ENCODE measurements around the gene SUSD3. TPM values are rescaled to one million over a fixed set of nuclear protein-coding genes. Genes with fewer than 3 reads are reported as not detected.

Gene SUSD3
- total RNA-seq, 1 experiment from 2014 or later = not detected

DNA sequence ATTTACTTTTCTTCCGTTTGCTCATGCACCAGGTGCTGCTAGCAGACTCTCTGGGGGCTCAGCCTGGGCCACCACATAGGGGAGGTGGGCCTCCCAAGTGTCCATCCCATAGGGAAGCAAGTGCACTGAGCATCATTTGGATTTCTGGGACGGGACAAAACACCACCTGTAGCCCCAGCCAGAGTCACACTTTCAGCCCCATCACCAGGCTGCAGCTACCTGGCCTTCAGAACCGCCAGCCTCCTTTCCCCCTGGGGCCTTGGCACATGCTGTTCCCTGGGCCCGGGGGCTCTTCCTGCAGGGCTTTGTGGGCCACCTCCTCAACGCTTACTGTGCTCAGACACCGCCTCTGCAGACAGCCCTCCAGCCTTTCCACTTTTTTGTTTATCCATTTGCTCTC is 19.6 kb upstream of the SUSD3 start:
- Histone ChIP-seq H3K9me3 (ENCODE audit: low read depth, low read length, poor library complexity, severe bottlenecking) (no peaks in the 10 kb centered on the region), H3K4me3 (ENCODE audit: low read depth, low read length, poor library complexity, severe bottlenecking) (no peak overlapping the region), H3K36me3 (ENCODE audit: insufficient read depth, low read length, poor library complexity, severe bottlenecking) (no peaks in the 10 kb centered on the region), H3K27ac (ENCODE audit: low read depth, low read length, poor library complexity, severe bottlenecking) (no peak overlapping the region), H3K27me3 (replicated peaks; ENCODE audit: insufficient read depth, low read depth, low read length, poor library complexity) (no peaks in the 10 kb centered on the region), H3K4me1 (ENCODE audit: insufficient read depth, low read length, poor library complexity, severe bottlenecking) (no peaks in the 10 kb centered on the region)
- no TSS peak for BruUV-seq (replicated peaks)
- DNase-seq (ENCODE audit: low spot score) = no peak
- POLR2A ChIA-PET (ENCODE audit: low non-redundant PET) = no interaction called here
- TF ChIP-seq, protein P1, sequence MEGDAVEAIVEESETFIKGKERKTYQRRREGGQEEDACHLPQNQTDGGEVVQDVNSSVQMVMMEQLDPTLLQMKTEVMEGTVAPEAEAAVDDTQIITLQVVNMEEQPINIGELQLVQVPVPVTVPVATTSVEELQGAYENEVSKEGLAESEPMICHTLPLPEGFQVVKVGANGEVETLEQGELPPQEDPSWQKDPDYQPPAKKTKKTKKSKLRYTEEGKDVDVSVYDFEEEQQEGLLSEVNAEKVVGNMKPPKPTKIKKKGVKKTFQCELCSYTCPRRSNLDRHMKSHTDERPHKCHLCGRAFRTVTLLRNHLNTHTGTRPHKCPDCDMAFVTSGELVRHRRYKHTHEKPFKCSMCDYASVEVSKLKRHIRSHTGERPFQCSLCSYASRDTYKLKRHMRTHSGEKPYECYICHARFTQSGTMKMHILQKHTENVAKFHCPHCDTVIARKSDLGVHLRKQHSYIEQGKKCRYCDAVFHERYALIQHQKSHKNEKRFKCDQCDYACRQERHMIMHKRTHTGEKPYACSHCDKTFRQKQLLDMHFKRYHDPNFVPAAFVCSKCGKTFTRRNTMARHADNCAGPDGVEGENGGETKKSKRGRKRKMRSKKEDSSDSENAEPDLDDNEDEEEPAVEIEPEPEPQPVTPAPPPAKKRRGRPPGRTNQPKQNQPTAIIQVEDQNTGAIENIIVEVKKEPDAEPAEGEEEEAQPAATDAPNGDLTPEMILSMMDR (conservative IDR thresholded peaks at IDR 0.05; ENCODE audit: low read depth, low read length) = no peak
- intact Hi-C loops (cut with micrococcal nuclease; ENCODE audit: unreplicated experiment) = no loop called here
- CTCF ChIA-PET = no interaction called here

GRCh38 chr9:93039456-93039855 is 19.0 kb upstream of the SUSD3 start:
- BruUV-seq (replicated peaks) = no TSS peak
- CTCF ChIA-PET = no interaction called here
- H3K27ac ChIP-seq (ENCODE audit: low read depth, low read length, poor library complexity, severe bottlenecking) = no peak overlapping the region
- no peak overlapping the region for H3K4me3 ChIP-seq (ENCODE audit: low read depth, low read length, poor library complexity, severe bottlenecking)
- TF ChIP-seq, protein P1 (conservative IDR thresholded peaks at IDR 0.05; ENCODE audit: low read depth, low read length) = no peak
- TF ChIP-seq EZH2 (IDR thresholded peaks at IDR 0.05; ENCODE audit: borderline replicate concordance, low read depth, low read length, poor library complexity, severe bottlenecking) = no peak
- H3K36me3 ChIP-seq (ENCODE audit: insufficient read depth, low read length, poor library complexity, severe bottlenecking) = no peaks in the 10 kb centered on the region
- POLR2A ChIA-PET (ENCODE audit: low non-redundant PET) = no interaction called here
- H3K4me1 ChIP-seq (ENCODE audit: insufficient read depth, low read length, poor library complexity, severe bottlenecking) = no peaks in the 10 kb centered on the region
- DNase-seq (ENCODE audit: low spot score) = no peak
- intact Hi-C loops (cut with micrococcal nuclease; ENCODE audit: unreplicated experiment) = no loop called here
- no peaks in the 10 kb centered on the region for H3K27me3 ChIP-seq (replicated peaks; ENCODE audit: insufficient read depth, low read depth, low read length, poor library complexity)
- H3K9me3 ChIP-seq (ENCODE audit: low read depth, low read length, poor library complexity, severe bottlenecking) = no peaks in the 10 kb centered on the region

GRCh38 chr9:93039976-93040375 is 18.5 kb upstream of the SUSD3 start:
- Histone ChIP-seq H3K4me3 (ENCODE audit: low read depth, low read length, poor library complexity, severe bottlenecking) (no peak overlapping the region), H3K27me3 (replicated peaks; ENCODE audit: insufficient read depth, low read depth, low read length, poor library complexity) (no peaks in the 10 kb centered on the region), H3K9me3 (ENCODE audit: low read depth, low read length, poor library complexity, severe bottlenecking) (no peaks in the 10 kb centered on the region), H3K27ac (ENCODE audit: low read depth, low read length, poor library complexity, severe bottlenecking) (no peak overlapping the region), H3K4me1 (ENCODE audit: insufficient read depth, low read length, poor library complexity, severe bottlenecking) (no peaks in the 10 kb centered on the region), H3K36me3 (ENCODE audit: insufficient read depth, low read length, poor library complexity, severe bottlenecking) (no peaks in the 10 kb centered on the region)
- TF ChIP-seq, protein P1 (conservative IDR thresholded peaks at IDR 0.05; ENCODE audit: low read depth, low read length) = no peak
- TF ChIP-seq EZH2 (IDR thresholded peaks at IDR 0.05; ENCODE audit: borderline replicate concordance, low read depth, low read length, poor library complexity, severe bottlenecking) = no peak
- ChIA-PET POLR2A (ENCODE audit: low non-redundant PET) (no interaction called here), CTCF (no interaction called here)
- no peak for DNase-seq (ENCODE audit: low spot score)
- BruUV-seq (replicated peaks) = no TSS peak
- intact Hi-C loops (cut with micrococcal nuclease; ENCODE audit: unreplicated experiment) = no loop called here

All from A673 (cell line).